HEK293 (cell line): Measurements from ENCODE around the gene AUH.

Source experiments
- BCL6B ChIP-seq: fragments of 450-650 bp; formaldehyde crosslinking; IDR thresholded peaks from 2 replicates; pipeline ENCODE4 v1.5.1; 2017; ENCODE audit warnings: missing biosample characterization, missing genetic modification characterization
- GLI2 ChIP-seq: fragments of 450-650 bp; formaldehyde crosslinking; IDR thresholded peaks from 2 replicates; pipeline ENCODE4; 2017; ENCODE audit warnings: missing biosample characterization, missing genetic modification characterization, low read depth, borderline replicate concordance
- OSR2 ChIP-seq: fragments of 450-650 bp; formaldehyde crosslinking; IDR thresholded peaks from 2 replicates; pipeline ENCODE4 v1.5.1; 2016; ENCODE audit warnings: missing biosample characterization, missing genetic modification characterization
- YY1 ChIP-seq: fragments of 450-650 bp; formaldehyde crosslinking; IDR thresholded peaks from 2 replicates; pipeline ENCODE4 v1.5.1; 2018; ENCODE audit warnings: missing biosample characterization, missing genetic modification characterization
- ZNF37A ChIP-seq: fragments of 450-650 bp; IDR thresholded peaks from 2 replicates; pipeline ENCODE4 v1.5.1; 2018; ENCODE audit warnings: missing biosample characterization, missing genetic modification characterization
- ZNF398 ChIP-seq: fragments of 450-650 bp; formaldehyde crosslinking; IDR thresholded peaks from 2 replicates; pipeline ENCODE4 v1.5.1; 2017; ENCODE audit warnings: missing biosample characterization, missing genetic modification characterization
- ZSCAN4 ChIP-seq: fragments of 450-650 bp; formaldehyde crosslinking; IDR thresholded peaks from 2 replicates; pipeline ENCODE4 v1.5.1; 2017; ENCODE audit warnings: missing biosample characterization, missing genetic modification characterization
- TF ChIP-seq, protein P1 (sequence below): fragments of 450-650 bp; formaldehyde crosslinking; IDR thresholded peaks from 2 replicates; pipeline ENCODE4 v1.5.1; 2016; ENCODE audit warnings: missing biosample characterization, missing genetic modification characterization

DNA sequence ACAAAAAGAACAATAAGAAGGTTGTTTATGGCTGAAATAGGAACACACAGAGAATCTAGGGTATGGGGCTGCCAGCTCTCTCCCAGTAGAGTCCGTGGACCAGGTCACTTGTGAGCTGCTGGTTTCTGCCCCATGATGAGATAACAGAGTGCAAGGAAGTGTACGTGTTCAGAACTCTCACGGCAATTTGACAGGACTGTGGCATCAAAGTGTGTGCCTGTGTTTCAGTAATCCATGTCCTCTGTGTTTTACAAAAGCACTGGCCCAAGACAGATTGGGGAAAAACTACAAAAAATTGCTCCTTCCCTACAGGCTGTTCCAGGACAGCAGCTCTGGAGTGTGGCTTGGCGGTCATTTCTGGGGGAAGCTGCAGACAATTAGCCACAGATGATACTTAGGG, 184.6 kb downstream of the AUH start:
- TF ChIP-seq, protein P1, sequence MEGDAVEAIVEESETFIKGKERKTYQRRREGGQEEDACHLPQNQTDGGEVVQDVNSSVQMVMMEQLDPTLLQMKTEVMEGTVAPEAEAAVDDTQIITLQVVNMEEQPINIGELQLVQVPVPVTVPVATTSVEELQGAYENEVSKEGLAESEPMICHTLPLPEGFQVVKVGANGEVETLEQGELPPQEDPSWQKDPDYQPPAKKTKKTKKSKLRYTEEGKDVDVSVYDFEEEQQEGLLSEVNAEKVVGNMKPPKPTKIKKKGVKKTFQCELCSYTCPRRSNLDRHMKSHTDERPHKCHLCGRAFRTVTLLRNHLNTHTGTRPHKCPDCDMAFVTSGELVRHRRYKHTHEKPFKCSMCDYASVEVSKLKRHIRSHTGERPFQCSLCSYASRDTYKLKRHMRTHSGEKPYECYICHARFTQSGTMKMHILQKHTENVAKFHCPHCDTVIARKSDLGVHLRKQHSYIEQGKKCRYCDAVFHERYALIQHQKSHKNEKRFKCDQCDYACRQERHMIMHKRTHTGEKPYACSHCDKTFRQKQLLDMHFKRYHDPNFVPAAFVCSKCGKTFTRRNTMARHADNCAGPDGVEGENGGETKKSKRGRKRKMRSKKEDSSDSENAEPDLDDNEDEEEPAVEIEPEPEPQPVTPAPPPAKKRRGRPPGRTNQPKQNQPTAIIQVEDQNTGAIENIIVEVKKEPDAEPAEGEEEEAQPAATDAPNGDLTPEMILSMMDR = no peak
- no peak for TF ChIP-seq OSR2 (tag by site-specific recombination)
- TF ChIP-seq YY1 (tag by site-specific recombination) = no peak
- no peak for TF ChIP-seq BCL6B
- TF ChIP-seq ZSCAN4 (tag by site-specific recombination) = no peak
- TF ChIP-seq ZNF398 = no peak
- no peak for TF ChIP-seq ZNF37A
- no peak for TF ChIP-seq GLI2 (tag by site-specific recombination)
